GM21717 (cell line): ENCODE results near the gene PAX8.

ENCODE experiments used
- ATAC-seq: cut with Tn5 transposase; IDR thresholded peaks from one replicate; pipeline ENCODE4 v1.9.1; 2021; ENCODE audit warnings: mild to moderate bottlenecking, moderate library complexity; ENCODE audit not compliant: unreplicated experiment

PAX8 gene

GRCh38 chr2:113224647-113225236 is 54.0 kb downstream of the PAX8 start:
- no peak for ATAC-seq

GRCh38 chr2:113223813-113224212 is 54.9 kb downstream of the PAX8 start:
- ATAC-seq, result no peak

- ATAC-seq, result no peak
Observed at GRCh38 chr2:113221846-113222245, 56.9 kb downstream of the PAX8 start.

GRCh38 chr2:113220970-113221708 is 57.6 kb downstream of the PAX8 start:
- ATAC-seq, result no peak

- ATAC-seq, result no peak
Observed at GRCh38 chr2:113219889-113220641, 58.7 kb downstream of the PAX8 start.

- no peak for ATAC-seq
Observed at GRCh38 chr2:113219525-113219888, 59.2 kb downstream of the PAX8 start.

- no peak for ATAC-seq
Observed at GRCh38 chr2:113219092-113219441, 59.7 kb downstream of the PAX8 start.

GRCh38 chr2:113218283-113219091 is 60.2 kb downstream of the PAX8 start:
- no peak for ATAC-seq

- no peak for ATAC-seq
Observed at GRCh38 chr2:113217455-113218282, 61.1 kb downstream of the PAX8 start.

- ATAC-seq, result no peak
Observed at GRCh38 chr2:113216891-113217454, 61.7 kb downstream of the PAX8 start.

GRCh38 chr2:113216321-113216720 is 62.4 kb downstream of the PAX8 start:
- ATAC-seq, result no peak

GRCh38 chr2:113215056-113215455 is 63.7 kb downstream of the PAX8 start:
- no peak for ATAC-seq

- no peak for ATAC-seq
Observed at GRCh38 chr2:113214141-113214540, 64.6 kb downstream of the PAX8 start.

- no peak for ATAC-seq
Observed at GRCh38 chr2:113213061-113213930, 65.4 kb downstream of the PAX8 start.

- ATAC-seq, result no peak
Observed at GRCh38 chr2:113212245-113213060, 66.3 kb downstream of the PAX8 start.

- ATAC-seq, result no peak
Observed at GRCh38 chr2:113211226-113212105, 67.3 kb downstream of the PAX8 start.

GRCh38 chr2:113209646-113210171 is 69.0 kb downstream of the PAX8 start:
- no peak for ATAC-seq
